Measurements from ENCODE around the gene P2RY14.

P2RY14 gene

DNA sequence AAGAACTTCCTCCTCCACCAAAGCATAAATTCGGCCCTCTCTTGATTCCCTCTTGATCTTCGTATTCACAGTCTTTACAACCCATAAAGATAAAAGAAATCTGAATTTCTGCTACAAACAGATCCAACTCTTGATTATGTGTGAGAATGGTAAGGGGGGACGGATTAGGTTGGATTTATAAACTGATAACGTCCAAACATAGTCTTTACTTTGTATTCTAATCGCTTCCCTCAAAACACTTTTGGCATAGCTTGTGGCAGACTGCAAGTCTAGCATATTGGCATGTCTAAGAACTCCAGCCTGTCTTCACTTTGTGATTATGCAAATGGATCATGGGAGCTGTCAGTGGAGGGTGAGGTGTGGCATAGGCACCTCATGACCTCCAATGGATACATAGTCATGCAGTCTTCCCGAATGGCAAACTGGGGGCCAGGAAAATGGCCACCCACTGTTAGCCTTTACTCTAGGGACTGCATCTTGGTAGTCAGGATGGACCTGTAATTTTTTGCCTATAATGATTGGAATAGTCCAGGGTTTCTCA, 51.0 kb downstream of the P2RY14 start:
- Histone ChIP-seq H3K4me3 (ENCODE audit: low read length) (no peak overlapping the region), H3K9ac (ENCODE audit: low read length) (peak overlapping the region; percentile 1), H3K36me3 (ENCODE audit: control insufficient read depth, insufficient read depth, low read length, severe bottlenecking) (no peaks in the 10 kb centered on the region), H3K4me1 (ENCODE audit: control insufficient read depth, insufficient read depth, low read length) (peaks cover 19% of the 10 kb centered on the region), H3K9me3 (ENCODE audit: control insufficient read depth, low read length) (no peaks in the 10 kb centered on the region), H3K27me3 (replicated peaks; ENCODE audit: control insufficient read depth, insufficient read depth, low read length) (no peaks in the 10 kb centered on the region)
- DNase-seq (ENCODE audit: low read depth), result no peak

DNA sequence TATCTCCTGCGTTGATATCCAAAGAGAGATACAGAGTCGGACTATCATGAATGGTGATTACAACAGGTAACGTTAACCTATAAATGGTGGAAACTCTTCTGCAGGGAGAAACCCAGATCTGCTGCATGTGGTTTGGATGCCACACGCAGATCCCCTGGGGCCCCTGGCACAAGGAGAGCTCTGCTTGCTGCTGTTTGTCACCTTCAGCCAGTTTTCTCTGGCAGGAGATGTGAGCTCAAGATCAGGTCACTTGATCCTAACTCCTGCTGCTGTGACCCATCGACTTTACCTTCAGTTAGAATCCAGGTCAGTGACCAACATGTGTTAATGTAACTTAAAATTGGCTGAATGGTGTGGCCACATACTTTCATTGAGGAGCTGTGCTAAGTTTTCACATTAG, 51.5 kb downstream of the P2RY14 start:
- H3K9me3 ChIP-seq (ENCODE audit: control insufficient read depth, low read length), result no peaks in the 10 kb centered on the region
- DNase-seq (ENCODE audit: low read depth), result no peak

DNA sequence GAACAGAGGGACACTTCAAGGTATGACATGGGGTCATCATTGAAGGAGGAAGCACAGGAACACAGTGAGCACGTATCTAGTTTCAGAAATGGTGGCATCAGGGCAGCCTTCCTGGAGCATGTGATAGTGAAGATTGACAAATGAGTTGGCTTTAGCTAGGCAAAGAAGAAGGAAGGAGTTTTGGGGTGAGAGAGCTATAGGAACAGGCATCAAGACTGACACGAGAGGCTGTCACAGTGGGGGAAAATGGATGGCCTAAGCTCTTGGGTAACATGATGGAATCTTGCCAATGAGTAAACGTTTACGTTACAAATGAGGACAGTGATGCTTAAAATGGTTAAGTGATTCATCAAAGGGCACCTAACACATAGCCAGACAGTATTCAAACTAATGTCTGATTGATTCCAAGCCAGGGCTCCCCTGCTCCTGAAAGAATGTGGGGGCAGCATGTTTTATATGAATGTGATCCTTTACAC, 52.2 kb downstream of the P2RY14 start:
- Histone ChIP-seq H3K27me3 (replicated peaks; ENCODE audit: control insufficient read depth, insufficient read depth, low read length) (no peaks in the 10 kb centered on the region), H3K36me3 (ENCODE audit: control insufficient read depth, insufficient read depth, low read length, severe bottlenecking) (no peaks in the 10 kb centered on the region), H3K4me3 (ENCODE audit: low read length) (no peak overlapping the region), H3K4me1 (ENCODE audit: control insufficient read depth, insufficient read depth, low read length) (peaks cover 19% of the 10 kb centered on the region), H3K9ac (ENCODE audit: low read length) (no peak overlapping the region), H3K9me3 (ENCODE audit: control insufficient read depth, low read length) (no peaks in the 10 kb centered on the region)
- DNase-seq (ENCODE audit: low read depth), result peak; percentile 66

More for the DNA sequence above, 51.5 kb downstream of the P2RY14 start:
- Histone ChIP-seq H3K36me3 (ENCODE audit: control insufficient read depth, insufficient read depth, low read length, severe bottlenecking) (no peaks in the 10 kb centered on the region), H3K4me1 (ENCODE audit: control insufficient read depth, insufficient read depth, low read length) (peaks cover 19% of the 10 kb centered on the region), H3K27me3 (replicated peaks; ENCODE audit: control insufficient read depth, insufficient read depth, low read length) (no peaks in the 10 kb centered on the region), H3K4me3 (ENCODE audit: low read length) (no peak overlapping the region), H3K9ac (ENCODE audit: low read length) (no peak overlapping the region)

DNA sequence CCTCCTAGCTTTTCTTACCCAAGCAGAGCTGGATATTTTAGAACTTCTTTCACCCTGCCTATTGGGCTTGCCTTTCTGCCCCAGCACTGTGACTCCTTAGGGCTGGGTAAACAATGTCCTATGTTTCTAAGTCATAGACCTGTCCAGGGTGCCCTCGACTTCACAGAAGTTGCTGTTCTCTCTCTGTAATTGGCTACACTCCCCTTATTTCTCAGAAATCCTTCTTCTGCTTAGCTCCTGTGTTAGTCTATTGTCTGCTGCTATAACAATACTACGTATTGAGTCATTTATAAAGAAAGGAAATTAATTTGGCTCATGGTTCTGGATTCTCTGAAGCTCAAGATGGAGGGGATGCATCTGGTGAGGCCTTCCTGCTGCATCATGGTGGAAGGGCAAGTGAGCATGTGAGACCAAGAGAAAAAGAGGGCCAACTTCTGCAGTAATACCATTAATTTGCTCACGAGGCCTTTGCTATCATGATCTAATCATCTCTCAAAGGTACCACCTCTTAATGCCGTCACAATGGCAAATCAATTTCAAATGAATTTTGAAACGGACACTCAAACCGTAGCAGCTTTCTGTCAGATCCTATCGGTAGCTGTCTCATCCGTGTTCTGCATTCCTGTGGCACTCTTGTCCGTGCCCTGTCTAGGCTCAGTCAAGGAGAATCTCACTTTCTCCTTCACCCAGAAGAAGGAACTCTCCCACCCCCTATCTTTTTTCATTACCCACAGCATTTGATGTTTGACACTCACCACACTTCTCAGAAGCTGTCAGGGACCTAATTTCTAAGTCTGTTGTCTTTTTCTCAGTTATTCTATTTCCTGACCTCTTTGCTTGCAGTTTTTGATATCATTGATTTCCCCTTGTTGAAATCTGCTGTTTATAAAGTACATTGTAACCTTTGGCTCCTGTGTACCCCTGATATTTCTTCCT, 53.0 kb downstream of the P2RY14 start:
- DNase-seq (ENCODE audit: low read depth), result no peak
- H3K9me3 ChIP-seq (ENCODE audit: control insufficient read depth, low read length), result no peaks in the 10 kb centered on the region
- no peaks in the 10 kb centered on the region for H3K27me3 ChIP-seq (replicated peaks; ENCODE audit: control insufficient read depth, insufficient read depth, low read length)
- no peak overlapping the region for H3K4me3 ChIP-seq (ENCODE audit: low read length)
- H3K9ac ChIP-seq (ENCODE audit: low read length), result no peak overlapping the region
- no peaks in the 10 kb centered on the region for H3K36me3 ChIP-seq (ENCODE audit: control insufficient read depth, insufficient read depth, low read length, severe bottlenecking)
- peaks cover 19% of the 10 kb centered on the region for H3K4me1 ChIP-seq (ENCODE audit: control insufficient read depth, insufficient read depth, low read length)

DNA sequence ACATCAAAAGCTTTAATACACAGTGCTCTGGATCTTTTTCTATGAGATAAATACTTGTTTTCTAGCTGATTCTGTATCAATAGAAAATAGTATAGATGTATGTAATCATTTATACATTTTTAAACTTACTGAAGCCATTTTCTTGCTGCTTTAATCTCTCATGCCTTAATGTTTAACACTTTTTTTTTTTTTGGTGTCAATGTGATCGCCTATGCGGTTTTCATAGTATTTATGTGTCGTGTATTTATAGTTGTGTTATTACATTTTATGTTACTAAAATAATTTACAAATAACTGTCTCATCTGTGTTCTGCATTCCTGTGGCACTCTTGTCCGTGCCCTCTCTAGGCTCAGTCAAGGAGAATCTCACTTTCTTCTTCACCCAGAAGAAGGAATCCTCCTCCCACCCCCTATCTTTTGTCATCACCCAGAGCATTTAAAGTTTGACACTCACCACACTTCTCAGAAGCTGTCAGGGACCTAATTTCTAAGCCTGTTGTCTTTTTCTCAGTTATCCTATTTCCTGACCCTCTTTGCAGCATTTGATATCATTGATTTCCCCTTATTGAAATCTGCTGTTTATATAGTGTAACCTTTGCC, 54.0 kb downstream of the P2RY14 start:
- Histone ChIP-seq H3K36me3 (ENCODE audit: control insufficient read depth, insufficient read depth, low read length, severe bottlenecking) (no peaks in the 10 kb centered on the region), H3K9ac (ENCODE audit: low read length) (no peak overlapping the region), H3K9me3 (ENCODE audit: control insufficient read depth, low read length) (no peaks in the 10 kb centered on the region), H3K27me3 (replicated peaks; ENCODE audit: control insufficient read depth, insufficient read depth, low read length) (no peaks in the 10 kb centered on the region), H3K4me3 (ENCODE audit: low read length) (no peak overlapping the region), H3K4me1 (ENCODE audit: control insufficient read depth, insufficient read depth, low read length) (peaks cover 20% of the 10 kb centered on the region)
- DNase-seq (ENCODE audit: low read depth), result no peak

DNA sequence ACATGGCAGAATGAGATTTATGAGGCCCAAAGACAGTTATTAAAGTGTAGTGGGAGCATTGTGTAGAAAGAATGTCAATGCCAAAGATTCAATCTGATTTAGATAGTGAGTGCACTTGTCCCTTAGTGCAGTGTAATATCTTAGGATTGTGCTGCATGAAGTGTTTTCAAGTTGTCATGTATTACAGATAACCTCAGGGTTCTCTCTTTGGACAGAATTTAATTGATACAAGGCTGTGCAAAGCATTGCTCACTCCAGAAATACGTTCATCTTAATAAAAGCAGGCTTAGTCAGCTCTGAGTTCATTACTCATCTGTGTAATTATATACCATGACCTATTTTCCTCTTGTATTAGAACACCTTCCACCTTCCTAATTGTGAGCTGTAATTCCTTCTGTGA, 59.3 kb downstream of the P2RY14 start:
- Histone ChIP-seq H3K4me1 (ENCODE audit: control insufficient read depth, insufficient read depth, low read length) (peaks cover 43% of the 10 kb centered on the region), H3K27me3 (replicated peaks; ENCODE audit: control insufficient read depth, insufficient read depth, low read length) (no peaks in the 10 kb centered on the region), H3K9me3 (ENCODE audit: control insufficient read depth, low read length) (no peaks in the 10 kb centered on the region), H3K36me3 (ENCODE audit: control insufficient read depth, insufficient read depth, low read length, severe bottlenecking) (no peaks in the 10 kb centered on the region), H3K9ac (ENCODE audit: low read length) (no peak overlapping the region), H3K4me3 (ENCODE audit: low read length) (no peak overlapping the region)
- peak; percentile 36 for DNase-seq (ENCODE audit: low read depth)

DNA sequence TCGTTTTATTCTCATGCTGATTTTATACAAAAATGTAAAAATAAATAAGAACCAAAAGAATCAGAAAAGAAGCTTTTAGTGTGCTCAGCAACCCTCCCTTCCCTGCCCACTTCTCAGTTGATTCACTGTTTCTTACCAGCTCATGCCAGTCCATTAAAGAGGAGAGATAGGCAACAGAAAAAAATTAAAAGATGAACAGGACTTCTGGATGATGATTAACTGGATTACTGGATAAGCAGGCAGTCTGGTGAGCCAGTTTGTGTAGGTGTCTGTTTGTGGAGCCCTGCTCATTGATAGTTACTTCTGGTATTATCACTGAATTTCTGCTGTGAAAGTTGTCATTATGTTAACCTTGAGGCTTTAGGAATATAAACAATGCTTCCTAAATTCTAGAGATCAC, 60.2 kb downstream of the P2RY14 start:
- no peak overlapping the region for H3K4me3 ChIP-seq (ENCODE audit: low read length)
- no peaks in the 10 kb centered on the region for H3K9me3 ChIP-seq (ENCODE audit: control insufficient read depth, low read length)
- no peaks in the 10 kb centered on the region for H3K36me3 ChIP-seq (ENCODE audit: control insufficient read depth, insufficient read depth, low read length, severe bottlenecking)
- H3K27me3 ChIP-seq (replicated peaks; ENCODE audit: control insufficient read depth, insufficient read depth, low read length), result no peaks in the 10 kb centered on the region
- H3K4me1 ChIP-seq (ENCODE audit: control insufficient read depth, insufficient read depth, low read length), result peaks cover 45% of the 10 kb centered on the region
- H3K9ac ChIP-seq (ENCODE audit: low read length), result no peak overlapping the region
- DNase-seq (ENCODE audit: low read depth), result no peak

DNA sequence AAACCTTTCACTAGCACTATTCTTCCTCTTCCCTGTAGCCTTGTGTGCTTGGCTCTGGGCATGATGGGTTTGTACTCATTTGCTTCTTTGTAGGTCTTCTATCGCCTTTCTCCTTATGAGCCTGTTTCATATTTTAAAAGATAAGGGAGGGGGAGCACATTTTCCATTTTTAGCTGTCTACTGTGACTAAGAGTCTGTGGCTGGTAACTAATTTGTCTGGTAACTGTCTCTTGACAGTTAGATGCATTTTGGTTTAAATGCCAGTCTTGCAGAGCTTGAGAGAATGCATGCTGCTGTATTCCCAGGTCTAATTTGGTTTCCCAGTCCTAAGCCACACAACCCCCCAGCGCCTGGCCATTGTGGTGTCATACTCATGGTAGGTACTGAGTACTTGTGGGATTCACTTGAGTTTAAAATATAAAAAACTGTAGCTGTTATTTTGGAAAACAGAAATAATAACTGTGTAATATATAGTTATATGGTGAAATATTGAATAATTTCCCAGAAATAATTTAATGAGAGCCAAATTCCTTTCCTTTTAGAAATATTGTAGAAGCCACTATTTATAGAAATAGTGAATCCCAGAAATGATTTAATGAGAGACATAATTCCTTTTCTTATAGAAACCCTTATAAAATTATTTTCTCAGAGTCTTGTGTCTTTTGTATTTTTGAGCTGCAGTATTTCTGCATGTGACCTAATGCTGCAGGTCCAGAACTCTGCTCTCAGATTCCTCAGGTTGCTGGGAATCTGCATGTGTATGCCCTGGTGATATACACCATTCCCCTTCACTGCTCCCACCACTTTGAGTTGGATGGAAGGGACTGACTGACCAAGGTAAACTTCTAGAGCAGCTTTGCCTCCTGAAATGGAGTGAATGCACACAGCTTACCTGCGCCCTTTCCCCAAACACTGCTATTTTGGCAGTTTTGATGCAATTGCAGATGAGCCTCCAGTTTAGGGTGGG, 61.4 kb downstream of the P2RY14 start:
- no peaks in the 10 kb centered on the region for H3K9me3 ChIP-seq (ENCODE audit: control insufficient read depth, low read length)
- no peaks in the 10 kb centered on the region for H3K27me3 ChIP-seq (replicated peaks; ENCODE audit: control insufficient read depth, insufficient read depth, low read length)
- DNase-seq (ENCODE audit: low read depth), result no peak
- H3K4me3 ChIP-seq (ENCODE audit: low read length), result peak overlapping the region; percentile 42
- H3K9ac ChIP-seq (ENCODE audit: low read length), result peak overlapping the region; percentile 11
- peaks cover 45% of the 10 kb centered on the region for H3K4me1 ChIP-seq (ENCODE audit: control insufficient read depth, insufficient read depth, low read length)
- no peaks in the 10 kb centered on the region for H3K36me3 ChIP-seq (ENCODE audit: control insufficient read depth, insufficient read depth, low read length, severe bottlenecking)

DNA sequence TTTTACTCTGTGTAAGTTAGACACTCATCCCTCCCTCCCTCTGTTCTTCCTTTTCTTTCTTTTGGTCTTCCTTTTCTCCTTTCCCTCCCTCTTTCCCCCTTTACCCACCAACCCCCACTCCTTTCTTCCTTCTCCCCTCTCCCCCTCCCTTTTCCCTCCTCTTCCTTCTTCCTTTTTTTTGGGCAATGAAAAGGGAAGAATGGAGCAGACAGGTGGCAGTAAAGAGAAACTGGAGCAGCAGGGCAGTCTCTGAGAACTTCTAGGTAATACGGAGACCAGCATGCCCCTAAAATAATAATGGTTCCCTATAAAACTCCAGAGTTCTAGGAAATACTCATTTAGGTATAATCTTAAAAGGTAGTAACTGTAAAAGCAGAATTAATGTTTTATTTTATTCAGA, 63.9 kb downstream of the P2RY14 start:
- H3K9me3 ChIP-seq (ENCODE audit: control insufficient read depth, low read length), result no peaks in the 10 kb centered on the region
- no peak overlapping the region for H3K9ac ChIP-seq (ENCODE audit: low read length)
- H3K27me3 ChIP-seq (replicated peaks; ENCODE audit: control insufficient read depth, insufficient read depth, low read length), result no peaks in the 10 kb centered on the region
- no peak overlapping the region for H3K4me3 ChIP-seq (ENCODE audit: low read length)
- peaks cover 54% of the 10 kb centered on the region for H3K4me1 ChIP-seq (ENCODE audit: control insufficient read depth, insufficient read depth, low read length)
- no peaks in the 10 kb centered on the region for H3K36me3 ChIP-seq (ENCODE audit: control insufficient read depth, insufficient read depth, low read length, severe bottlenecking)
- DNase-seq (ENCODE audit: low read depth), result no peak

DNA sequence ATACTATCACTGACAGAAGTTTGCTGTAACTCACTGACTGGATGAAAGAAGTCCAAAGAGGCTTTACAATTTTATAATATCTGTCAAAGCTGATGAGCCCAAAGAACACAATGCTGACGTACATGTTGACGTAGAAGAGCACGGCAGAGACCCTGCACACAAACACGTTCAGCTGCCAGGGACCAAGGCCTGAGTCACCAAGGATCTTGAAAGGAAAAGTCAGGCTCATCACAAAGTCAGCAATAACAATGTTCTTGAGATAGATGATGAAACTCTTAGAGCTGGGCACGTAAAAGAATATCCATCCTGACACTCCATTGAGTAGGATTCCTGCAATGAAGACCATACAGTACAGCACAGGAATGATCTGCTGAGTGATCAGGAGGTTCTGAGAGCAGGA, 64.5 kb downstream of the P2RY14 start:
- Histone ChIP-seq H3K4me1 (ENCODE audit: control insufficient read depth, insufficient read depth, low read length) (peaks cover 49% of the 10 kb centered on the region), H3K27me3 (replicated peaks; ENCODE audit: control insufficient read depth, insufficient read depth, low read length) (no peaks in the 10 kb centered on the region)
- no peak for DNase-seq (ENCODE audit: low read depth)

More for the DNA sequence above, 64.5 kb downstream of the P2RY14 start:
- no peak overlapping the region for H3K4me3 ChIP-seq (ENCODE audit: low read length)
- no peak overlapping the region for H3K9ac ChIP-seq (ENCODE audit: low read length)
- no peaks in the 10 kb centered on the region for H3K9me3 ChIP-seq (ENCODE audit: control insufficient read depth, low read length)
- no peaks in the 10 kb centered on the region for H3K36me3 ChIP-seq (ENCODE audit: control insufficient read depth, insufficient read depth, low read length, severe bottlenecking)

All from adipocyte (in vitro differentiated cells).